ENCODE data around the gene RTRAF.

Gene RTRAF

DNA sequence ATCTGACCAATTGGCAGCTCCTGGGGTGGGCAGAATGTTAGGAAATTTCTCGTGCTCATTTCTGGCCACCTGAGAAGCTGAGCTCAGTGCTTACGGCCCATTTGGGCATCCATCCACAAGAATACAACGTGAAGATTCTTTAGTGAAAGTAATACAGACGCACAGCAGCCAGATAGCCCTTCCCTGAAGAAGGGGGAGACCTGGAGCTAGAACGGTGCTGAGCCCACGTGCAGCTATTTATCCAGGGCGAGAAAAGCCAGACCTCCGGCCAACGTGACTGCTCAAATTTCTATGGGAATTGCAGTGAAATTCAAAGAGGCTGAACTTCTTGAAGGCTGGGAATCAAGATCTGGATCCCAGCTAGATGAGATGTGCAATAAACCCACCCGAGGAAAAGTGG is 58.8 kb downstream of the RTRAF start:
- TF ChIP-seq, protein P1, sequence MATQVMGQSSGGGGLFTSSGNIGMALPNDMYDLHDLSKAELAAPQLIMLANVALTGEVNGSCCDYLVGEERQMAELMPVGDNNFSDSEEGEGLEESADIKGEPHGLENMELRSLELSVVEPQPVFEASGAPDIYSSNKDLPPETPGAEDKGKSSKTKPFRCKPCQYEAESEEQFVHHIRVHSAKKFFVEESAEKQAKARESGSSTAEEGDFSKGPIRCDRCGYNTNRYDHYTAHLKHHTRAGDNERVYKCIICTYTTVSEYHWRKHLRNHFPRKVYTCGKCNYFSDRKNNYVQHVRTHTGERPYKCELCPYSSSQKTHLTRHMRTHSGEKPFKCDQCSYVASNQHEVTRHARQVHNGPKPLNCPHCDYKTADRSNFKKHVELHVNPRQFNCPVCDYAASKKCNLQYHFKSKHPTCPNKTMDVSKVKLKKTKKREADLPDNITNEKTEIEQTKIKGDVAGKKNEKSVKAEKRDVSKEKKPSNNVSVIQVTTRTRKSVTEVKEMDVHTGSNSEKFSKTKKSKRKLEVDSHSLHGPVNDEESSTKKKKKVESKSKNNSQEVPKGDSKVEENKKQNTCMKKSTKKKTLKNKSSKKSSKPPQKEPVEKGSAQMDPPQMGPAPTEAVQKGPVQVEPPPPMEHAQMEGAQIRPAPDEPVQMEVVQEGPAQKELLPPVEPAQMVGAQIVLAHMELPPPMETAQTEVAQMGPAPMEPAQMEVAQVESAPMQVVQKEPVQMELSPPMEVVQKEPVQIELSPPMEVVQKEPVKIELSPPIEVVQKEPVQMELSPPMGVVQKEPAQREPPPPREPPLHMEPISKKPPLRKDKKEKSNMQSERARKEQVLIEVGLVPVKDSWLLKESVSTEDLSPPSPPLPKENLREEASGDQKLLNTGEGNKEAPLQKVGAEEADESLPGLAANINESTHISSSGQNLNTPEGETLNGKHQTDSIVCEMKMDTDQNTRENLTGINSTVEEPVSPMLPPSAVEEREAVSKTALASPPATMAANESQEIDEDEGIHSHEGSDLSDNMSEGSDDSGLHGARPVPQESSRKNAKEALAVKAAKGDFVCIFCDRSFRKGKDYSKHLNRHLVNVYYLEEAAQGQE (IDR thresholded peaks at IDR 0.05; ENCODE audit: low read depth), result no peak
- TF ChIP-seq TEAD4 (IDR thresholded peaks at IDR 0.05) (no peak), NFIC (IDR thresholded peaks at IDR 0.05) (no peak), RAD21 (IDR thresholded peaks at IDR 0.05; ENCODE audit: low read depth) (no peak)
- TF ChIP-seq, protein P2, sequence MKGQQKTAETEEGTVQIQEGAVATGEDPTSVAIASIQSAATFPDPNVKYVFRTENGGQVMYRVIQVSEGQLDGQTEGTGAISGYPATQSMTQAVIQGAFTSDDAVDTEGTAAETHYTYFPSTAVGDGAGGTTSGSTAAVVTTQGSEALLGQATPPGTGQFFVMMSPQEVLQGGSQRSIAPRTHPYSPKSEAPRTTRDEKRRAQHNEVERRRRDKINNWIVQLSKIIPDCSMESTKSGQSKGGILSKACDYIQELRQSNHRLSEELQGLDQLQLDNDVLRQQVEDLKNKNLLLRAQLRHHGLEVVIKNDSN (IDR thresholded peaks at IDR 0.05), result no peak
- TF ChIP-seq, protein P3, sequence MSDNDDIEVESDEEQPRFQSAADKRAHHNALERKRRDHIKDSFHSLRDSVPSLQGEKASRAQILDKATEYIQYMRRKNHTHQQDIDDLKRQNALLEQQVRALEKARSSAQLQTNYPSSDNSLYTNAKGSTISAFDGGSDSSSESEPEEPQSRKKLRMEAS (IDR thresholded peaks at IDR 0.05), result no peak

DNA sequence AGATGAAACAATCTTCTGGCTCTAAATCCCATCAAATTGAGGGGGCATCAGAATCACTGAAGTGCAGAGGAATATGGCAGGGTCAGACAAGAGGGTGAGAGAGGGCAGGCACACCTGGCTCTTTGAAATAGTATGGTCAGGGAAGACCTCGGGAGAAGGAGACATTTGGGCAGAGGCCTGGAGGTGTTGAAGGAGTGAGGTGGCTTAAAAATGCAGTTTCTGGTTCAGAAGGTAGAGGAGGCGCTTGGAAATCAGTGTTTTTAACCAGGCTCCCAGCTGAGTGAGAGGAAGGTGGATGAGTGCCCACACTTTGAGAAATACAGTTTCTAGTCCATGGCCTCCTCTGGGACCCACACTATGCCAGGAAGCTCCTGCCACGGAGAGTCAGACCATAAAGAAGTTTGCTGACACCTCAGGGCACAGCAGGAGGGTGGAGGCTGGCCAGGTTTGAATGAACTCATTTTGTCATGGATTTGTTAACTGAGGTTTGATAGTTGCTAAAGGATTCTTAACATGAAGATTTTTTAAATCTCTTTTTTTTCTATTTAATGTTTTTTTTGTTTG is 59.4 kb downstream of the RTRAF start:
- no peak for TF ChIP-seq EGR1 (IDR thresholded peaks at IDR 0.05)
- no peak for TF ChIP-seq TAF1 (IDR thresholded peaks at IDR 0.05; ENCODE audit: low read depth)
- TF ChIP-seq, protein P3 (IDR thresholded peaks at IDR 0.05), result no peak
- no peak for TF ChIP-seq TEAD4 (IDR thresholded peaks at IDR 0.05)
- TF ChIP-seq, protein P2 (IDR thresholded peaks at IDR 0.05), result no peak
- TF ChIP-seq RAD21 (IDR thresholded peaks at IDR 0.05; ENCODE audit: low read depth), result no peak
- TF ChIP-seq EP300 (IDR thresholded peaks at IDR 0.05; ENCODE audit: borderline replicate concordance), result no peak
- TF ChIP-seq TCF12 (IDR thresholded peaks at IDR 0.05; ENCODE audit: low read depth), result no peak
- TF ChIP-seq, protein P1 (IDR thresholded peaks at IDR 0.05; ENCODE audit: low read depth), result no peak
- no peak for TF ChIP-seq CEBPB (IDR thresholded peaks at IDR 0.05)
- no peak for TF ChIP-seq ZBTB7A (IDR thresholded peaks at IDR 0.05; ENCODE audit: low read depth)
- TF ChIP-seq FOXM1 (IDR thresholded peaks at IDR 0.05; ENCODE audit: borderline replicate concordance, low read depth), result no peak
- TF ChIP-seq CREB1 (IDR thresholded peaks at IDR 0.05; ENCODE audit: low read depth), result no peak
- TF ChIP-seq YY1 (IDR thresholded peaks at IDR 0.05; ENCODE audit: low read depth), result no peak
- no peak; the same call in 1 of the 2 replicates for TF ChIP-seq NFIC (IDR thresholded peaks at IDR 0.05)

DNA sequence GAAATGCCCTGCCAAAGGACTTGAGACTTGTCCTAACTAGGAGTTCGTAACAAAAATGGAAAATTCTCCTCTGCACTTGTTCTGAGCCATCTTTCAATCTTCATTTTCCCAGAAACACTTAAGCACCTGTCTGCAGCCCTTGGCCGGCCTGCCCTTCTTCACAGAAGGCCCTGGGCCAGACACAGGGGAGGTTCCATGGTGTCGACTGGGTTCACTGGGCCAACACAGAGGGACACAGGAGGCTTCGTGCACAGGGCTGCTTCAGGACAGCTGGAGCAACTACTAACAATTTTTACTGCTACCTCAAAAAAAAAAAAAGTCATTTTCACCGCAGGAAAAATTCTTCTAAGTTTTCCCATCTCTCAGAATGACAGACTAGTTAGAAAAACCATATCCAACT is 59.9 kb downstream of the RTRAF start:
- TF ChIP-seq CEBPB (IDR thresholded peaks at IDR 0.05) (no peak), TAF1 (IDR thresholded peaks at IDR 0.05; ENCODE audit: low read depth) (no peak), EGR1 (IDR thresholded peaks at IDR 0.05) (no peak), FOXM1 (IDR thresholded peaks at IDR 0.05; ENCODE audit: borderline replicate concordance, low read depth) (no peak), CREB1 (IDR thresholded peaks at IDR 0.05; ENCODE audit: low read depth) (no peak), EP300 (IDR thresholded peaks at IDR 0.05; ENCODE audit: borderline replicate concordance) (no peak), ZBTB7A (IDR thresholded peaks at IDR 0.05; ENCODE audit: low read depth) (no peak)
- TF ChIP-seq, protein P3 (IDR thresholded peaks at IDR 0.05), result no peak
- TF ChIP-seq, protein P2 (IDR thresholded peaks at IDR 0.05), result no peak
- TF ChIP-seq, protein P1 (IDR thresholded peaks at IDR 0.05; ENCODE audit: low read depth), result no peak
